Urinary bladder (tissue), 4 donors: Measurements from ENCODE around the gene MAPK9. TPM values are rescaled to one million over a fixed set of nuclear protein-coding genes. Genes with fewer than 3 reads are reported as not detected.

ENCODE experiments used
- DNase-seq: peaks from one replicate; pipeline ENCODE4 v3.0.0-alpha.2; 2015; ENCODE audit errors: extremely low spot score
- H3K27ac ChIP-seq: one replicate; pipeline ENCODE4 v1.5.1; 2013; ENCODE audit warnings: low read depth, mild to moderate bottlenecking, moderate library complexity
- H3K36me3 ChIP-seq: one replicate; pipeline ENCODE4 v1.6.1; 2013; ENCODE audit warnings: mild to moderate bottlenecking, moderate library complexity; ENCODE audit not compliant: insufficient read depth
- H3K4me1 ChIP-seq: one replicate; pipeline ENCODE4 v1.6.1; 2013; ENCODE audit warnings: mild to moderate bottlenecking, moderate library complexity; ENCODE audit not compliant: insufficient read depth
- H3K4me3 ChIP-seq: one replicate; pipeline ENCODE4 v1.5.1; 2013; ENCODE audit warnings: low read depth, low read length
- WGBS: extraction: QIAGEN DNeasy Blood & Tissue Kit; methylation state at CpG from one replicate; pipeline ENCODE4 v1.1.7; 2013; 5-methylcytosine and 5-hydroxymethylcytosine counted together
- polyA plus RNA-seq: library from polyadenylated mRNA; stranded (reverse); fragments of 200-250 nt; gene quantifications from one replicate; pipeline ENCODE4 v1.2.3, GENCODE V29; 2013
- total RNA-seq: library from RNA; depleted of rRNA; stranded (reverse); fragments of >200 nt; gene quantifications from one replicate; pipeline ENCODE4 v1.2.3, GENCODE V29; 2014
- donor health status: healthy with polysubstance abuse.
- donor health status: healthy.

The MAPK9 gene
- total and polyA plus RNA-seq, 2 donors, result 24.1 to 40.3 TPM

DNA sequence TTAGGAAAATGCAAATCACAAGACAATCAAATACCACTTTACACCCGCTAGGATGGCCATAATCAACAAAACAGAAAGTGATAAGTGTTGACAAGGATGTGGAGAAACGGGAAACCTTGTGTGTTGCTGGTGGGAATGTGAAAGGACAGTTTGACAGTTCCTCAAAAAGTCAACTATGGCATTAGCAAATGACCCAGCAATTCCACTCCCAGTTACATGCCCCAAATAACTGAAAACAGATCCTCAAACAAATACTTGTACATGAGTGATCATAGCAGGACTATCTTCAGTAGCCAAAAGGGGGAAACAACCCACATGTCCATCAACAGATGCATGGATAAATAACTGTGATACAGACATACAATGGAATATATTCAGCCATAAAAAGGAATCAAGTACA lies 104.1 kb downstream of the MAPK9 start:
- Histone ChIP-seq H3K36me3 (no peaks in the 10 kb centered on the region), H3K4me3 (no peak overlapping the region), H3K4me1 (no peaks in the 10 kb centered on the region), H3K27ac (no peak overlapping the region)
- 61% methylated on average over 2 of the region's 2 CpGs for WGBS
- no peak for DNase-seq

Other genes starting within 250 kb of the MAPK9 start
- gene RNF130, start 220.3 kb downstream of the MAPK9 start, total RNA-seq, result 69.2 TPM
- gene RNF130, start 220.3 kb downstream of the MAPK9 start, polyA plus RNA-seq, result 71.3 TPM
- 0.69 TPM for gene RASGEF1C, start 82.9 kb downstream of the MAPK9 start, total RNA-seq
- gene RASGEF1C, start 82.9 kb downstream of the MAPK9 start, polyA plus RNA-seq, result 1.1 TPM
- 14.9 TPM for gene GFPT2, start 61.3 kb upstream of the MAPK9 start, total RNA-seq
- gene GFPT2, start 61.3 kb upstream of the MAPK9 start, polyA plus RNA-seq, result 28.0 TPM
- gene CNOT6, start 202.3 kb upstream of the MAPK9 start, total RNA-seq, result 35.4 TPM
- 9.4 TPM for gene CNOT6, start 202.3 kb upstream of the MAPK9 start, polyA plus RNA-seq